AG04450 (cell line): ENCODE results near the gene CCND2. TPM values are rescaled to one million over a fixed set of nuclear protein-coding genes. Genes with fewer than 3 reads are reported as not detected.

Experiments used
- CTCF ChIA-PET: fragments of 300-600, 350-600 bp; formaldehyde crosslinking; extraction: SDS; loops from one replicate; lab custom pipeline; 2022; ENCODE audit warnings: antibody characterized with exemption, inconsistent platforms; lab: Charles Lee
- POLR2A ChIA-PET: fragments of 350-600 bp; formaldehyde crosslinking; extraction: SDS; loops from one replicate; lab custom pipeline; 2021; ENCODE audit warnings: antibody characterized with exemption, inconsistent platforms; lab: Yijun Ruan, JAX
- DNase-seq: peaks from one replicate; pipeline ENCODE4 v3.0.0-alpha.2; 2011; ENCODE audit warnings: low read depth, low spot score
- H3K27ac ChIP-seq: one replicate; pipeline ENCODE4 v1.5.1; 2012; ENCODE audit warnings: low read depth, low read length, control low read depth
- H3K27me3 ChIP-seq: one replicate; pipeline ENCODE4 v1.6.0; 2012; ENCODE audit warnings: low read length; ENCODE audit not compliant: control insufficient read depth, insufficient read depth
- H3K4me3 ChIP-seq: 2 replicates; pipeline ENCODE4 v1.5.1; 2011; ENCODE audit warnings: mild to moderate bottlenecking, low read depth, low read length, control low read depth
- H3K9me3 ChIP-seq: 2 replicates; pipeline ENCODE4 v1.5.1; 2012; ENCODE audit warnings: low read length; ENCODE audit not compliant: control insufficient read depth, insufficient read depth
- CTCF ChIP-seq: IDR thresholded peaks from 2 replicates; pipeline ENCODE4 v1.5.1; 2011; ENCODE audit warnings: low read depth, low read length, control low read depth, inconsistent platforms
- polyA minus RNA-seq: library from RNA; depleted of rRNA, polyadenylated mRNA; stranded (reverse); fragments of >200 nt; gene quantifications from 2 replicates; pipeline ENCODE4 v1.2.3, GENCODE V29; 2011; rRNA and poly(A)+ RNA removed
- polyA plus RNA-seq: library from polyadenylated mRNA; depleted of rRNA; stranded (reverse); fragments of >200 nt; gene quantifications from 2 replicates; pipeline ENCODE4 v1.2.3, GENCODE V29; 2011; rRNA removed

CCND2 gene
- polyA plus RNA-seq (3.6 and 4.2 TPM in 2 replicates), polyA minus RNA-seq (11.6 and 14.9 TPM in 2 replicates)

- peaks cover 86% of the 10 kb centered on the region for H3K27me3 ChIP-seq
- no peak within 1 kb of the TSS for H3K27ac ChIP-seq
- H3K4me3 ChIP-seq = peak within 1 kb of the TSS; percentile 55
- POLR2A ChIA-PET = no interaction called here
- no peak for DNase-seq
- H3K9me3 ChIP-seq = peaks cover 12% of the 10 kb centered on the region; the same call in 1 of the 2 replicates
- TF ChIP-seq CTCF = no peak
- CTCF ChIA-PET = interaction anchor here (0.6 to 5.6 kb wide), 2 partner anchors 235 to 400 kb away, joined by 5 to 89 read pairs; no protein-coding TSS in a partner anchor
Observed at GRCh38 chr12:4273652-4274395, at the start of gene CCND2. TSS of gene CCND2 (plus strand) at chr12:4273762. CDS start at chr12:4274041, 279 bp downstream.

GRCh38 chr12:4224206-4224889 is 49.2 kb upstream of the CCND2 start:
- Histone ChIP-seq H3K4me3 (no peak overlapping the region), H3K27ac (no peak overlapping the region)
- no peak for TF ChIP-seq CTCF

GRCh38 chr12:4225571-4225970 is 48.0 kb upstream of the CCND2 start:
- H3K4me3 ChIP-seq = no peak overlapping the region
- H3K9me3 ChIP-seq = no peaks in the 10 kb centered on the region
- POLR2A ChIA-PET = no interaction called here
- DNase-seq = no peak
- no peak overlapping the region for H3K27ac ChIP-seq
- CTCF ChIA-PET = no interaction called here
- H3K27me3 ChIP-seq = no peaks in the 10 kb centered on the region
- no peak for TF ChIP-seq CTCF

More at GRCh38 chr12:4224206-4224889, 49.2 kb upstream of the CCND2 start:
- Histone ChIP-seq H3K27me3 (no peaks in the 10 kb centered on the region), H3K9me3 (no peaks in the 10 kb centered on the region)
- POLR2A ChIA-PET = no interaction called here
- CTCF ChIA-PET = no interaction called here
- DNase-seq = no peak

GRCh38 chr12:4227046-4227445 is 46.5 kb upstream of the CCND2 start:
- no peaks in the 10 kb centered on the region for H3K9me3 ChIP-seq
- H3K27me3 ChIP-seq = no peaks in the 10 kb centered on the region
- TF ChIP-seq CTCF = no peak
- no peak for DNase-seq
- H3K27ac ChIP-seq = no peak overlapping the region
- H3K4me3 ChIP-seq = no peak overlapping the region
- ChIA-PET CTCF (no interaction called here), POLR2A (no interaction called here)

- ChIA-PET POLR2A (no interaction called here), CTCF (interaction anchor here (1.9 kb wide), 1 partner anchor 48 kb away, joined by 6 read pairs; no protein-coding TSS in a partner anchor)
Observed at GRCh38 chr12:4228122-4228580, 45.4 kb upstream of the CCND2 start.

More at GRCh38 chr12:4228122-4228580, 45.4 kb upstream of the CCND2 start:
- H3K4me3 ChIP-seq = no peak overlapping the region
- no peak for DNase-seq
- 0 out of 2 replicates have a peak, but pooled peaks have one; percentile 1 for TF ChIP-seq CTCF
- H3K27ac ChIP-seq = no peak overlapping the region
- no peaks in the 10 kb centered on the region for H3K27me3 ChIP-seq
- H3K9me3 ChIP-seq = no peaks in the 10 kb centered on the region
